Erythroblast (primary cell): ENCODE results near the gene UBE2D3.

Experiments
- GATA1 ChIP-seq: IDR thresholded peaks from 2 replicates; pipeline ENCODE4 v1.6.1; 2011; ENCODE audit warnings: low read depth, mild to moderate bottlenecking, control low read depth, low read length, moderate library complexity
- POLR2A ChIP-seq: IDR thresholded peaks from 2 replicates; pipeline ENCODE4 v1.6.1; 2011; ENCODE audit warnings: mild to moderate bottlenecking, low read length

DNA sequence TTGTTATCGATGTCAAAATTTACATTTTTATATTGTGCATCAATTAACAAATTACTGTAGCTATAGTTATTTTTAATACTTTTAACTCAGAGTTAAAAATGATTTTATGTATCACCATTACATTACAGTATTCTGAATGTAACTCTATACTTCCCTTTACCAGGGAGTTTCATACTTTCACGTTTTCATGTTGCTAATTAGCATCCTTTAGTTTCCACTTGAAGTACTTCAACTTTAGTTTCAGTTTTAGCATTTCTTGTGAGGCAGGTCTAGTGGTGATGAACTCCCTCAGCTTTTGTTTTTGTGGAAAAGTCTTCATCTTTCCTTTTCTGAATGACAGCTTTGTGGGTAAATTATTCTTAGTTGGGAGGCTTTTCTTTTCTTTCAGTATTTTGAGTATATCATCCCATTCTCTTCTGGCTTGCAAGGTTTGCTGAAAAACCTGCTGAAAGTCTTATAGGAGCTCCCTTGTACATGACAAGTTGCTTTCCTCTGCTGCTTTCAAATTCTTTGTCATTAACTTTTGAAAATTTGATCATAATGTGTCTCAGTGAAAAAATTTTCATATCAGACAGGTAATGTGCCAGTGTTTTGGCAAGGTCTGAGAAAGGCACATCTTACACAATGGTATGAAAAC lies 31.6 kb upstream of the UBE2D3 start:
- TF ChIP-seq POLR2A: no peak
- no peak for TF ChIP-seq GATA1
